ENCODE measurements around the gene RELB. TPM values are rescaled to one million over a fixed set of nuclear protein-coding genes. Genes with fewer than 3 reads are reported as not detected.

The RELB gene
- polyA plus RNA-seq, 2 of the 4 experiments (the other 2 are of a cell fraction), result 8.1 to 9.6 TPM

DNA sequence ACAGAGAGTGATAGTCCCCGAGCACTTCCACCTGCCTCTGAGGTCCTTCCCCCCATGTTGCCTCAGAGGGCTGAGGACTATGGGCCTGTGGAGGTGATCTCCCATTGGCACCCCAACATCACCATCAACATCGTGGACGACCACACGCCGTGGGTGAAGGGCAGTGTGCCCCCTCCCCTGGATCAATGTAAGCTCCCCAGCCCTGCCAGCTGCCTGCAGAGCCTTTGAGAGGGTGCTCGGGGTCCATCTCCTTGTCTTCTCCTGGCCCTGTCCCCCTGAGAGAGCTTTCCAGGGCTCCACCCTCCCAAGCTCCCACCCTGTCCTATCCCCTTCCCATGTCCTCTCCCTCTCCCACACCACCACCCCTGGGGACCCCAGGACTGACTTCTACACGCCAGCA, 14.9 kb upstream of the RELB start:
- Histone ChIP-seq H3K4me3 (no peak overlapping the region), H3K4me1 (no peaks in the 10 kb centered on the region), H3K9me3 (no peaks in the 10 kb centered on the region), H3K4me2 (no peak overlapping the region), H3K27ac (no peak overlapping the region)
- CTCF ChIA-PET, result interaction anchor here (1.0 to 7.0 kb wide), 6 partner anchors 10 to 75 kb away, joined by 3 to 59 read pairs (median 5); no protein-coding TSS in a partner anchor
- DNase-seq (ENCODE audit: low read depth in 1 of 2, low spot score in 1 of 2), result no peak
- no peak for FAIRE-seq
- no peak for TF ChIP-seq NR3C1 (IDR thresholded peaks at IDR 0.05)
- TF ChIP-seq RNF2 (IDR thresholded peaks at IDR 0.05; ENCODE audit: borderline replicate concordance, low read depth), result no peak
- no peak for TF ChIP-seq CBX8 (IDR thresholded peaks at IDR 0.05)
- TF ChIP-seq TFCP2L1 (CRISPR knock-in tag; IDR thresholded peaks at IDR 0.05), result no peak
- POLR2A ChIA-PET, result interaction anchor here (1.3 kb wide), 1 partner anchor 15 kb away, joined by 4 read pairs; no protein-coding TSS in a partner anchor
- ATAC-seq, result no peak
- 93% methylated on average over 7 of the region's 7 CpGs for WGBS (ENCODE audit: missing lambda C conversion rate)

DNA sequence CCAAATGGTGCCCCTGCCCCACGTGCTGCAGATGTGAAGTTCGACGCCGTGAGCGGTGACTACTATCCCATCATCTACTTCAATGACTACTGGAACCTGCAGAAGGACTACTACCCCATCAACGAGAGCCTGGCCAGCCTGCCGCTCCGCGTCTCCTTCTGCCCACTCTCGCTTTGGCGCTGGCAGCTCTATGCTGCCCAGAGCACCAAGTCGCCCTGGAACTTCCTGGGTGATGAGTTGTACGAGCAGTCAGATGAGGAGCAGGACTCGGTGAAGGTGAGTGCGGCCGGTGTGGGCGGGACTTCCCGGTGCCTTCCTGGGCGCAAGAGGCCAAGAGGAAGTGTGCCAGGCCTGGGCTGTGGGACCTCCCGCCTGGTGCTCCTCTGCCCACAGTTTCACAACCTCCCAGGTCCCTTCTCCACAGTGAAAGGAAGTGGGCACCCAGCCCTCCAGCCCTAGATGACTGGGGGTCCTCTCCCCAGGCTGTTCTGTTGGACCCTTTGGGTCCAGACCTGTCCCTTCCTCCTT, 14.1 kb upstream of the RELB start:
- FAIRE-seq (no peak), ATAC-seq (no peak)
- CTCF ChIA-PET, result interaction anchor here (1.0 to 7.0 kb wide), 4 partner anchors 11 to 74 kb away, joined by 4 to 59 read pairs (median 6); no protein-coding TSS in a partner anchor

DNA sequence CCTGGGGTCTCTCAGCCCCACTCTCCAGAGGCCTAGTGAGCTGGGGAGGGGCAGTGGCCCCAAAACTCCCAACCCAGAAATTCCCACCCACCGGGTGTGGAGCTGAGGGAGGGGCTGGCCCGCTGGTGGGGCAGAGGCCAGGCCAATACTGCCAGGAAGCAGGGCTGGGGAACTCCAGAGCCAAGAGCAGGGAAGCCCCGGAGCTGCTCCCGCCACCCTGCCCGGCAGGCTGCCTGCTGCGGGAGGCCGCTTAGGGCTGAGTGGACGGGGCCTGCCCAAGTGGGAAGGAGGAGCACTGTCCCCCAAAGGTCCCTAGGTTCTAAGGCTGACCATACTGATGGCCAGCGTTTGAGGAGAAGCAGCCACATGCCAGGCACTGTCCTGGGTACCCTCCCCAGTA, 13.0 kb upstream of the RELB start:
- H3K4me2 ChIP-seq, result no peak overlapping the region
- CTCF ChIA-PET, result interaction anchor here (0.9 to 7.0 kb wide), 13 partner anchors 9 to 87 kb away, joined by 3 to 59 read pairs (median 4); partner anchors contain the start of gene RELB
- POLR2A ChIA-PET, result interaction anchor here (0.6 kb wide), 1 partner anchor 31 kb away, joined by 3 read pairs; no protein-coding TSS in a partner anchor
- ATAC-seq (no peak), DNase-seq (ENCODE audit: low read depth in 1 of 2, low spot score in 1 of 2) (no peak), FAIRE-seq (no peak)
- no peaks in the 10 kb centered on the region for H3K4me1 ChIP-seq
- no peak overlapping the region for H3K4me3 ChIP-seq
- H3K9me3 ChIP-seq, result no peaks in the 10 kb centered on the region
- no peak overlapping the region for H3K27ac ChIP-seq
- no peak for TF ChIP-seq ESRRA (IDR thresholded peaks at IDR 0.05; ENCODE audit: borderline replicate concordance, low read length)
- WGBS (ENCODE audit: missing lambda C conversion rate), result 79% methylated on average over 7 of the region's 9 CpGs

More for the DNA sequence above, 14.1 kb upstream of the RELB start:
- 91% methylated on average over 20 of the region's 20 CpGs for WGBS (ENCODE audit: missing lambda C conversion rate)
- no peaks in the 10 kb centered on the region for H3K9me3 ChIP-seq
- no peak overlapping the region for H3K4me2 ChIP-seq
- DNase-seq (ENCODE audit: low read depth in 1 of 2, low spot score in 1 of 2), result no peak
- no peak overlapping the region for H3K27ac ChIP-seq
- POLR2A ChIA-PET, result no interaction called here
- H3K4me1 ChIP-seq, result no peaks in the 10 kb centered on the region
- no peak overlapping the region for H3K4me3 ChIP-seq
- TF ChIP-seq GATA3 (IDR thresholded peaks at IDR 0.05; ENCODE audit: borderline replicate concordance), result no peak
- TF ChIP-seq CHD4 (IDR thresholded peaks at IDR 0.05; ENCODE audit: borderline replicate concordance), result no peak
- TF ChIP-seq KDM5A (IDR thresholded peaks at IDR 0.05), result no peak
- TF ChIP-seq MYC (IDR thresholded peaks at IDR 0.05; ENCODE audit: borderline replicate concordance, low read length), result no peak
- no peak for TF ChIP-seq BHLHE40 (IDR thresholded peaks at IDR 0.05; ENCODE audit: low read depth, low read length)
- TF ChIP-seq CHD2 (IDR thresholded peaks at IDR 0.05; ENCODE audit: low read length, partially characterized antibody), result no peak
- no peak for TF ChIP-seq POLR2A (IDR thresholded peaks at IDR 0.05; ENCODE audit: low read length)
- TF ChIP-seq CEBPB (IDR thresholded peaks at IDR 0.05), result no peak
- no peak for TF ChIP-seq NR3C1 (IDR thresholded peaks at IDR 0.05)
- no peak for TF ChIP-seq ESRRA (IDR thresholded peaks at IDR 0.05; ENCODE audit: borderline replicate concordance, low read length)

- FAIRE-seq, result no peak
- no peaks in the 10 kb centered on the region for H3K9me3 ChIP-seq
- TF ChIP-seq EHMT2 (IDR thresholded peaks at IDR 0.05; ENCODE audit: low read depth) (no peak), SMC3 (IDR thresholded peaks at IDR 0.05) (peak; percentile 49), CBX2 (IDR thresholded peaks at IDR 0.05; ENCODE audit: borderline replicate concordance, low read depth) (no peak), RAD21 (conservative IDR thresholded peaks at IDR 0.05 in 1 of 2, IDR thresholded peaks at IDR 0.05 in 1 of 2) (peak; percentile 44 to 47; a peak in 3 of 5 replicates)
- TF ChIP-seq, protein P1, sequence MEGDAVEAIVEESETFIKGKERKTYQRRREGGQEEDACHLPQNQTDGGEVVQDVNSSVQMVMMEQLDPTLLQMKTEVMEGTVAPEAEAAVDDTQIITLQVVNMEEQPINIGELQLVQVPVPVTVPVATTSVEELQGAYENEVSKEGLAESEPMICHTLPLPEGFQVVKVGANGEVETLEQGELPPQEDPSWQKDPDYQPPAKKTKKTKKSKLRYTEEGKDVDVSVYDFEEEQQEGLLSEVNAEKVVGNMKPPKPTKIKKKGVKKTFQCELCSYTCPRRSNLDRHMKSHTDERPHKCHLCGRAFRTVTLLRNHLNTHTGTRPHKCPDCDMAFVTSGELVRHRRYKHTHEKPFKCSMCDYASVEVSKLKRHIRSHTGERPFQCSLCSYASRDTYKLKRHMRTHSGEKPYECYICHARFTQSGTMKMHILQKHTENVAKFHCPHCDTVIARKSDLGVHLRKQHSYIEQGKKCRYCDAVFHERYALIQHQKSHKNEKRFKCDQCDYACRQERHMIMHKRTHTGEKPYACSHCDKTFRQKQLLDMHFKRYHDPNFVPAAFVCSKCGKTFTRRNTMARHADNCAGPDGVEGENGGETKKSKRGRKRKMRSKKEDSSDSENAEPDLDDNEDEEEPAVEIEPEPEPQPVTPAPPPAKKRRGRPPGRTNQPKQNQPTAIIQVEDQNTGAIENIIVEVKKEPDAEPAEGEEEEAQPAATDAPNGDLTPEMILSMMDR (IDR thresholded peaks at IDR 0.05), result peak; percentile 62
- POLR2A ChIA-PET, result interaction anchor here (1.4 kb wide), 1 partner anchor 50 kb away, joined by 6 read pairs; the partner anchor contains the start of gene CLASRP
- 66% methylated on average over 15 of the region's 15 CpGs for WGBS (ENCODE audit: missing lambda C conversion rate)
- CTCF ChIA-PET, result interaction anchor here (0.8 to 7.0 kb wide), 21 partner anchors 10 to 333 kb away, joined by 3 to 59 read pairs (median 3); partner anchors contain the start of genes CLPTM1 and RELB
- H3K27ac ChIP-seq, result no peak overlapping the region
- no peak overlapping the region for H3K4me2 ChIP-seq
- no peak overlapping the region for H3K4me3 ChIP-seq
- peak; percentile 60 to 83 for ATAC-seq
- H3K4me1 ChIP-seq, result no peaks in the 10 kb centered on the region
- DNase-seq (ENCODE audit: low read depth in 1 of 2, low spot score in 1 of 2), result peak; percentile 75 to 85
Measured at GRCh38 chr19:44988896-44989556, 12.2 kb upstream of the RELB start.

All from A549 (cell line).